ENCODE measurements around the gene GARNL3.

DNA sequence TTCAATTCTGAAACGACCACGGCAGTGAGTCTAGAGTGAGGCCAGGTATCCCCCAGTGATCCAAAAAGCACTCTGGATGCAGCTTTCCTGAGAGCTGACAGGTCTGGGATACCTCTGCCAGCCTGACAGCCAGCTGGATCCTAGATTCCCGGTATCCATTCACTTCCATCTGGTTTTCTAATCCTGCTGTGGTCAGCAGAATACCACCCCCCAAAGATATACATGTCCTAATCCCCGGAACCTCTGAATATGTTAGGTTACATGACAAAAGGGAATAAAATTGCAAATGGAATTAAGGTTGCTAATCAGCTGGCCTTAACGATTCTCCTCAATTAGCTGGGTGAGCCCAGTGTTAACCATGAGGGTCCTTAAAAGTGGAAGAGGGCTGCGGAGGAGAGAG is 158.2 kb downstream of the GARNL3 start:
- TF ChIP-seq, protein P1, sequence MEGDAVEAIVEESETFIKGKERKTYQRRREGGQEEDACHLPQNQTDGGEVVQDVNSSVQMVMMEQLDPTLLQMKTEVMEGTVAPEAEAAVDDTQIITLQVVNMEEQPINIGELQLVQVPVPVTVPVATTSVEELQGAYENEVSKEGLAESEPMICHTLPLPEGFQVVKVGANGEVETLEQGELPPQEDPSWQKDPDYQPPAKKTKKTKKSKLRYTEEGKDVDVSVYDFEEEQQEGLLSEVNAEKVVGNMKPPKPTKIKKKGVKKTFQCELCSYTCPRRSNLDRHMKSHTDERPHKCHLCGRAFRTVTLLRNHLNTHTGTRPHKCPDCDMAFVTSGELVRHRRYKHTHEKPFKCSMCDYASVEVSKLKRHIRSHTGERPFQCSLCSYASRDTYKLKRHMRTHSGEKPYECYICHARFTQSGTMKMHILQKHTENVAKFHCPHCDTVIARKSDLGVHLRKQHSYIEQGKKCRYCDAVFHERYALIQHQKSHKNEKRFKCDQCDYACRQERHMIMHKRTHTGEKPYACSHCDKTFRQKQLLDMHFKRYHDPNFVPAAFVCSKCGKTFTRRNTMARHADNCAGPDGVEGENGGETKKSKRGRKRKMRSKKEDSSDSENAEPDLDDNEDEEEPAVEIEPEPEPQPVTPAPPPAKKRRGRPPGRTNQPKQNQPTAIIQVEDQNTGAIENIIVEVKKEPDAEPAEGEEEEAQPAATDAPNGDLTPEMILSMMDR (tag by site-specific recombination; IDR thresholded peaks at IDR 0.05) = no peak
- TF ChIP-seq ZNF24 (tag by site-specific recombination; IDR thresholded peaks at IDR 0.05) (no peak), ZNF366 (tag by site-specific recombination; conservative IDR thresholded peaks at IDR 0.05) (no peak)
